Calu3 (cell line): ENCODE data around the gene SAMD10. TPM values are rescaled to one million over a fixed set of nuclear protein-coding genes. Genes with fewer than 3 reads are reported as not detected.
"Not testable (repeated sequence)": the region's sequence is repeated elsewhere in the genome, so short reads cannot be mapped to it uniquely, and the experiment has no call there.

Source experiments
- BruUV-seq: library from RNA; stranded (reverse); fragments of 400-500 nt; replicated peaks from 2 replicates; lab custom pipeline; 2021; lab: Mats Ljungman, UMichigan
- CTCF ChIA-PET: fragments of 300-600 bp; sonication (Branson Sonifier 250); formaldehyde crosslinking; loops from one replicate; lab custom pipeline; 2022; ENCODE audit warnings: antibody characterized with exemption; lab: Charles Lee
- DNase-seq: peaks from one replicate; pipeline ENCODE4 v3.0.0; 2022
- H3K27ac Mint-ChIP-seq: one replicate; pipeline ENCODE4 v1.8.0; 2022; ENCODE audit warnings: mixed read lengths; ENCODE audit not compliant: unreplicated experiment
- H3K27me3 Mint-ChIP-seq: one replicate; pipeline ENCODE4 v1.8.0; 2022; ENCODE audit warnings: mixed read lengths; ENCODE audit not compliant: unreplicated experiment
- H3K36me3 Mint-ChIP-seq: one replicate; pipeline ENCODE4 v1.8.0; 2022; ENCODE audit warnings: mild to moderate bottlenecking, moderate library complexity, mixed read lengths; ENCODE audit not compliant: insufficient read depth, unreplicated experiment
- H3K4me1 Mint-ChIP-seq: one replicate; pipeline ENCODE4 v1.8.0; 2022; ENCODE audit warnings: mild to moderate bottlenecking, low read depth, mixed read lengths; ENCODE audit not compliant: unreplicated experiment
- H3K4me3 Mint-ChIP-seq: one replicate; pipeline ENCODE4 v1.8.0; 2022; ENCODE audit warnings: mild to moderate bottlenecking, low read depth, moderate library complexity, mixed read lengths; ENCODE audit not compliant: unreplicated experiment
- H3K9me3 Mint-ChIP-seq: one replicate; pipeline ENCODE4 v1.8.0; 2022; ENCODE audit warnings: low read depth, mixed read lengths; ENCODE audit not compliant: unreplicated experiment
- CTCF ChIP-seq: fragments of 200-600 bp; IDR thresholded peaks from one replicate; pipeline ENCODE4 v1.8.0; 2022; ENCODE audit warnings: antibody characterized with exemption; ENCODE audit not compliant: unreplicated experiment
- intact Hi-C: fragments of 100-400 bp; cut with micrococcal nuclease; formaldehyde crosslinking; loops from one replicate; pipeline ENCODE4 v1.10.0; 2022; ENCODE audit not compliant: unreplicated experiment
- total RNA-seq: library from RNA; stranded (reverse); gene quantifications from 2 replicates; pipeline ENCODE4 v1.2.3, GENCODE V29; 2022

SAMD10 gene
- total RNA-seq, 1 experiment from 2014 or later, result 23.6 TPM

GRCh38 chr20:63976980-63977738, 2.3 kb downstream of the SAMD10 start:
- CTCF ChIA-PET, result interaction anchor here (0.6 to 0.9 kb wide), 2 partner anchors 41 to 440 kb away, joined by 3 read pairs; partner anchors contain the start of gene PTK6
- DNase-seq, result no peak
- H3K4me3 Mint-ChIP-seq, result peak overlapping the region; percentile 81
- H3K9me3 Mint-ChIP-seq, result no peaks in the 10 kb centered on the region
- no TSS peak for BruUV-seq
- peaks cover 66% of the 10 kb centered on the region for H3K4me1 Mint-ChIP-seq
- H3K36me3 Mint-ChIP-seq, result peaks cover 77% of the 10 kb centered on the region
- peak overlapping the region; percentile 13 for H3K27ac Mint-ChIP-seq
- H3K27me3 Mint-ChIP-seq, result no peaks in the 10 kb centered on the region
- intact Hi-C loops, result no loop called here
- TF ChIP-seq CTCF, result no peak

- Mint-ChIP-seq H3K36me3 (peaks cover 72% of the 10 kb centered on the region), H3K4me1 (peaks cover 60% of the 10 kb centered on the region)
- H3K4me3 Mint-ChIP-seq, CTCF ChIA-PET, DNase-seq, BruUV-seq, intact Hi-C loops, H3K9me3 Mint-ChIP-seq, H3K27me3 Mint-ChIP-seq, H3K27ac Mint-ChIP-seq: not testable (repeated sequence)
These were observed 2.9 kb downstream of the SAMD10 start for GRCh38 chr20:63976511-63976910.

- TF ChIP-seq CTCF, result no peak
- Mint-ChIP-seq H3K4me1 (peaks cover 43% of the 10 kb centered on the region), H3K4me3 (peak overlapping the region; percentile 39), H3K27ac (no peak overlapping the region), H3K27me3 (no peaks in the 10 kb centered on the region), H3K36me3 (peaks cover 64% of the 10 kb centered on the region), H3K9me3 (no peaks in the 10 kb centered on the region)
- TSS peak; percentile 4 for BruUV-seq
- peak; percentile 65 for DNase-seq
- CTCF ChIA-PET, result interaction anchor here (0.6 to 2.6 kb wide), 7 partner anchors 17 to 436 kb away, joined by 3 to 31 read pairs (median 5); partner anchors contain the start of genes TPD52L2 and UCKL1
- intact Hi-C loops, result loop anchor here (5.0 kb wide), 1 partner anchor 437 kb away; the partner anchor contains the start of gene PTK6
These were observed 4.8 kb downstream of the SAMD10 start for GRCh38 chr20:63974402-63975200.

- peak overlapping the region; percentile 39 for H3K4me3 Mint-ChIP-seq
- CTCF ChIA-PET, result interaction anchor here (0.6 to 2.6 kb wide), 9 partner anchors 17 to 436 kb away, joined by 3 to 31 read pairs (median 4); partner anchors contain the start of genes TPD52L2 and UCKL1
These were observed 5.6 kb downstream of the SAMD10 start for GRCh38 chr20:63973636-63974401.

More at GRCh38 chr20:63973636-63974401, 5.6 kb downstream of the SAMD10 start:
- TF ChIP-seq CTCF, result peak; percentile 99
- intact Hi-C loops, result loop anchor here (5.0 kb wide), 1 partner anchor 437 kb away; the partner anchor contains the start of gene PTK6
- Mint-ChIP-seq H3K27me3 (no peaks in the 10 kb centered on the region), H3K9me3 (no peaks in the 10 kb centered on the region), H3K27ac (peak overlapping the region; percentile 0), H3K4me1 (peaks cover 44% of the 10 kb centered on the region), H3K36me3 (peaks cover 63% of the 10 kb centered on the region)
- peak; percentile 98 for DNase-seq
- no TSS peak for BruUV-seq
